Thoracic aorta (tissue), 2 donors: Measurements from ENCODE around the gene LRRC8E. TPM values are rescaled to one million over a fixed set of nuclear protein-coding genes. Genes with fewer than 3 reads are reported as not detected.

Experiments used
- ATAC-seq: fragments of 150-250 bp; one replicate; pipeline ENCODE4 v1.8.0; 2017; ENCODE audit warnings: low read depth; ENCODE audit not compliant: insufficient number of reproducible peaks, low FRiP score
- DNase-seq: peaks from one replicate; pipeline ENCODE4 v3.0.0-alpha.2; 2020; ENCODE audit warnings: low spot score
- H3K27ac ChIP-seq, 2 donors: fragments of 200-600 bp; sonication (generic); 1 replicate in 1 of 2; 2 replicates in 1 of 2; pipeline ENCODE4 v1.5.1; 2016; ENCODE audit warnings: mild to moderate bottlenecking in 2 of 2, moderate library complexity in 2 of 2
- H3K27me3 ChIP-seq: fragments of 200-600 bp; sonication (generic); replicated peaks from 2 replicates; pipeline ENCODE4 v1.6.0; 2016; ENCODE audit warnings: mild to moderate bottlenecking; ENCODE audit not compliant: insufficient read depth
- H3K36me3 ChIP-seq: fragments of 200-600 bp; sonication (generic); one replicate; pipeline ENCODE4 v1.5.1; 2016
- H3K4me1 ChIP-seq, 2 donors: fragments of 200-600 bp; sonication (generic); 1 replicate in 1 of 2; 2 replicates in 1 of 2; pipeline versions ENCODE4 v1.5.1 to v1.6.0; 2016; ENCODE audit warnings: low read depth in 2 of 2, mild to moderate bottlenecking in 1 of 2; ENCODE audit not compliant: control insufficient read depth in 1 of 2
- H3K4me3 ChIP-seq: fragments of 200-600 bp; sonication (generic); 2 replicates; pipeline ENCODE4 v1.5.1; 2016; ENCODE audit warnings: mild to moderate bottlenecking
- H3K9me3 ChIP-seq: fragments of 200-600 bp; sonication (generic); 2 replicates; pipeline ENCODE4 v1.5.1; 2016
- total RNA-seq, 2 donors: library from RNA; depleted of rRNA; stranded (reverse); fragments of >200 nt; gene quantifications; one replicate each; pipeline versions ENCODE4 v1.1.0 to v1.2.3, GENCODE V29; 2016
- TF ChIP-seq, protein P1 (sequence below): fragments of 200-600 bp; sonication (generic); IDR thresholded peaks from one replicate; pipeline ENCODE4 v1.5.1; 2019; ENCODE audit warnings: antibody characterized with exemption

The LRRC8E gene
- under 1 TPM in 1 of 2 donors, not detected in 1; 0.14 TPM for total RNA-seq

DNA sequence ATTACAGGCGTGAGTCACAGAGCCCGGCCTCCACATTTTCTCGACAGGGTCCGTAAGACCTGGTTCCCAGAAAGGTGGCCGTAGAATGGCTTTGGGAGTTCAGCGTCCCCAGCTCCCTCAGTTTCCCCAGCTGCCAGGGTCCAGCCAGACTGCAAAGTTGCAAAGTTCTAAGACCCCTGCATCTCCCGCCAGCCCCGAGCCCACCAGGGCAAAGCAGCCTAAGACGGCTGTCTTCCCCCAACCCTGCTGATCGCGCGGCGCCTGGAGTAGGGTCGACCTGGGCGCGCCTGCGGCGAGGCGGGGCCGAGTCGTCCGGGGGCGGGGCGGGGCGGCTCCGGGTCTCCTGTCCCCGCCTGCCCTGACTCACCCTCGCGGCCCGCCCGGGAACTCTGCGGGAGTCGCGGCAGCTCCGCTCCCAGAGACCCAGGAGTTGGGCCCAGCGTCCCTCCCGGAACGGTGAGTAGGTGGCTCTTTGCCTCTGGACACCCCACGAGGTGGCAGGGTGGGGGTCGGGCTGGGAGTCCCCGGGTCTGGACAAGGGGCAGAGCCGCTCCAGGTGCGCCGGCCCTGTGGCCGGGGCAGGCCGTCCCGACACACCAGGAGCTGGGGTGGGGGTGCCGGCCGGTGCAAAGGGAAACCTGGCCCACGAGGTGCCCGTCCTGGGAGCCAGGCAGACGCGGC, at the start of gene LRRC8E:
TSS of gene LRRC8E (plus strand) at position 366 of the 681 bp plus-strand sequence. CDS start 7,094 bp downstream, outside the sequence.
- Histone ChIP-seq H3K4me1 (peaks cover 4 to 6% of the 10 kb centered on the region in 2 donors), H3K27ac (no peak within 1 kb of the TSS), H3K27me3 (no peaks in the 10 kb centered on the region), H3K36me3 (no peaks in the 10 kb centered on the region), H3K9me3 (no peaks in the 10 kb centered on the region), H3K4me3 (peak within 1 kb of the TSS; percentile 40)
- DNase-seq: no peak
- TF ChIP-seq, protein P1, sequence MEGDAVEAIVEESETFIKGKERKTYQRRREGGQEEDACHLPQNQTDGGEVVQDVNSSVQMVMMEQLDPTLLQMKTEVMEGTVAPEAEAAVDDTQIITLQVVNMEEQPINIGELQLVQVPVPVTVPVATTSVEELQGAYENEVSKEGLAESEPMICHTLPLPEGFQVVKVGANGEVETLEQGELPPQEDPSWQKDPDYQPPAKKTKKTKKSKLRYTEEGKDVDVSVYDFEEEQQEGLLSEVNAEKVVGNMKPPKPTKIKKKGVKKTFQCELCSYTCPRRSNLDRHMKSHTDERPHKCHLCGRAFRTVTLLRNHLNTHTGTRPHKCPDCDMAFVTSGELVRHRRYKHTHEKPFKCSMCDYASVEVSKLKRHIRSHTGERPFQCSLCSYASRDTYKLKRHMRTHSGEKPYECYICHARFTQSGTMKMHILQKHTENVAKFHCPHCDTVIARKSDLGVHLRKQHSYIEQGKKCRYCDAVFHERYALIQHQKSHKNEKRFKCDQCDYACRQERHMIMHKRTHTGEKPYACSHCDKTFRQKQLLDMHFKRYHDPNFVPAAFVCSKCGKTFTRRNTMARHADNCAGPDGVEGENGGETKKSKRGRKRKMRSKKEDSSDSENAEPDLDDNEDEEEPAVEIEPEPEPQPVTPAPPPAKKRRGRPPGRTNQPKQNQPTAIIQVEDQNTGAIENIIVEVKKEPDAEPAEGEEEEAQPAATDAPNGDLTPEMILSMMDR: no peak
- ATAC-seq: no peak

DNA sequence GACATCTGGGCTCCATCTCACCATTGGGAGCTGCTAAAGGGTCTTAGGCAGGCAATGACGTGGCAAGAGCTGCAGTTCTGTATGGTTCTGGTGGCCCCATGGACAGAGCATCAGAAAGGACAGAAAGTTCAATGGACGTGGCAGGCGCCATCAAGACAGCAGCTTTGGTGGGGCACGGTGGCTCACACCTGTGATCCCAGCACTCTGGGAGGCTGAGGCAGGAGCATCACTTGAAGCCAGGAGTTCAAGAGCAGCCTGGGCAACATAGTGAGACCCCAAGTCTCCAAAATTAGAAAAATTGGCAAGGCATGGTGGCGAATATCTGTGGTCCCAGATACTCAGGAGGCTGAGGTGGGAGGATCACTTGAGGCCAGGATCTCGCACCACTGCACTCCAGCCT, 48.8 kb upstream of the LRRC8E start:
- TF ChIP-seq, protein P1: no peak
- Histone ChIP-seq H3K9me3 (no peaks in the 10 kb centered on the region), H3K4me3 (no peak overlapping the region), H3K36me3 (no peaks in the 10 kb centered on the region), H3K27ac (no peak overlapping the region), H3K4me1 (no peaks in the 10 kb centered on the region), H3K27me3 (no peaks in the 10 kb centered on the region)
- no peak for DNase-seq
- ATAC-seq: no peak

DNA sequence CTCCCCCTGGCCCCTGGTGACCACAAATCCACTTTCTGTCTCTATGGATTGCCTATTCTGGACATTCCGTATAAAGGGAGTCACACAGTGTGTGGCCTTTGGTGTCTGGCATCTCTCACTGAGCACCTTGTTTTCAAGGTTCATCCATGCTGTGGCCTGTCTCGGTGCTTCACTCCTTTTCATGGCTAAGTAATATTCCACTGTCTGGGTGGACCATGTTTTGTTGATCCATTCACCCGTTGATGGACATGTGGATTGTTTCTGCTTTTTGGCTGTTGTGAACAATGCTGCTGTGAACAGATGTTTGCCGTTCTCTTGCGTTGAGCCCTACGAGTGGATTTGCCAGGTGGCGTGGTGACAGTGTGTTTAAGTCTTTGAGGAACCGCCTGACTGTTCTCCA, 47.7 kb upstream of the LRRC8E start:
- H3K27ac ChIP-seq: no peak overlapping the region
- TF ChIP-seq, protein P1: no peak
- ATAC-seq: no peak
- no peaks in the 10 kb centered on the region for H3K36me3 ChIP-seq
- H3K4me3 ChIP-seq: no peak overlapping the region
- no peaks in the 10 kb centered on the region for H3K4me1 ChIP-seq
- no peaks in the 10 kb centered on the region for H3K27me3 ChIP-seq
- DNase-seq: no peak
- no peaks in the 10 kb centered on the region for H3K9me3 ChIP-seq

DNA sequence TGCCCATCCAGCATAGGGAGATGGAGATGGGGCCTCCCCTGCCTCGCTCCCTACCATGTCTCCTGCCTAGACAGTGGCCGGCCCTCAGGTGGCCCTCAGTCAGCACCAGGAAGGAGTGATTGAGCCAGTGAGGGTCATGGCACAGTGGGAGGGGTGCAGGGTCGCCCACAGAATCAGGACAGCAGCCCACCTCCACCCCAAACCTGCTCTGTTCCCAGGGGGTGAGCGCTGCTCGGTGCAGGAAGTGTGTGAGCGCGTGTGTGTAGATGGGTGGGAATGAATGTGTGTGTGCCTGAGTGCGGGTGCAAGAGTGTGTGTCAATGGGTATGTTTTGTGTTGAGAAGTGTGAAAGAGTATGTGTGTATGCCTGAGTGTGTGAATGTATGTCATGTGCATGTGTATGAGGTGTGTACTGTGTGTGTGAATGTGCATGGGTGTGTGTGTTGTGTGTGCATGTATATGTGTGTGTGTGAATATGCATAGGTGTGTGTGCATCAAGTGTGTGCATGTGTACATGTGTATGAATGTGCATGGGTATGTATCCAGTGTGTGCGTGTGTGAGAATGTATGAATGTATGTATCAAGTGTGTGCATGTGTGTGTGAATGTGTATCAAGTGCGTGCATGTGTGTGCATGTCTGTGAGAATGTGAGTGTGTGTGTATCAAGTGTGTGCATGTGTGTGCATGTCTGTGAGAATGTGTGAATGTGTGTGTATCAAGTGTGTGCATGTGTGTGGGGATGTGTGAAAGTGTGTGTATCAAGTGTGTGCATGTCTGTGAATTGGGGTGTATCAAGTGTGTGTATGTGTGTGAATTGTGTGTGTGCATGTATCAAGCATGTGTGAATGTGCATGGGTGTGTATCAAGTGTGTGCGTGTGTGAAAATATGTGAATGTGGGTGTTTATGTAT, 46.3 kb upstream of the LRRC8E start:
- Histone ChIP-seq H3K27ac (no peak overlapping the region), H3K36me3 (no peaks in the 10 kb centered on the region), H3K9me3 (no peaks in the 10 kb centered on the region), H3K4me3 (no peak overlapping the region), H3K4me1 (no peaks in the 10 kb centered on the region), H3K27me3 (no peaks in the 10 kb centered on the region)
- TF ChIP-seq, protein P1: no peak
- ATAC-seq: no peak
- no peak for DNase-seq

DNA sequence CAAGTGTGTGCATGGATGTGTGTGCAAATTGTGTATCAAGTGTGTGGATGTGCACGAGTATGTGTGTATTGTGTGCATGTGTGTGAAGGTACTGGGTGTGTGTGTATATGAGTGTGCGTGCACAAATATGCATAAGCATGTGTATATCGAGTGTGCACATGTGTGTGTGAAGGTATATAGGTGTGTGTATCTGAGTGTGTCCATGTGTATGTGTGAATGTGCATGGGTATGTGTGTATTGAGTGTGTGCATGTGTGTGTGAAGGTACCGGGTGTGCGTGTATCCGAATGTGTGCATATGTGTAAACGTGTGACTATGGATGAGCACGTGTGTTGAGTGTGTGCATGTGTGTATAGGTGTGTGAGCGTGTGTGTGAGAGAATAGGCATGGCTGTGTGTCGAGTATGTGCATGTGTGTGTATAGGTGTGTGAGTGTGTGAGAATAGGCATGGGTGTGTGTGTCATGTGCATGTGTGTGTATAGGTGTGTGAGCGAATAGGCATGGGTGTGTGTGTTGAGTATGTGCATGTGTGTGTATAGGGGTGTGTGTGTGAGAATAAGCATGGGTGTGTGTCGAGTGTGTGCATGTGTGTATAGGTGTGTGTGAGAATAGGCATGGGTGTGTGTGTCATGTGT, 45.5 kb upstream of the LRRC8E start:
- Histone ChIP-seq H3K4me1 (no peaks in the 10 kb centered on the region), H3K27ac (no peak overlapping the region), H3K27me3 (no peaks in the 10 kb centered on the region), H3K9me3 (no peaks in the 10 kb centered on the region), H3K4me3 (no peak overlapping the region), H3K36me3 (no peaks in the 10 kb centered on the region)
- DNase-seq (no peak), ATAC-seq (no peak)
- TF ChIP-seq, protein P1: no peak
